ENCODE results near the gene PSTPIP2. TPM values are rescaled to one million over a fixed set of nuclear protein-coding genes. Genes with fewer than 3 reads are reported as not detected.

Gene PSTPIP2
- total and polyA plus RNA-seq, 2 experiments from 2014 or later: 1.4 to 2.6 TPM

- H3K4me1 ChIP-seq (ENCODE audit: insufficient read depth): peaks cover 10% of the 10 kb centered on the region
- peaks cover 20% of the 10 kb centered on the region for H3K36me3 ChIP-seq (ENCODE audit: insufficient read depth)
- no peaks in the 10 kb centered on the region for H3K27me3 ChIP-seq (ENCODE audit: insufficient read depth)
- peaks cover 51% of the 10 kb centered on the region for H3K79me2 ChIP-seq (replicated peaks; ENCODE audit: insufficient read depth)
- peak within 1 kb of the TSS; percentile 85 for H3K4me2 ChIP-seq
- peaks cover 34% of the 10 kb centered on the region for H3K36me3 Mint-ChIP-seq (ENCODE audit: low read depth)
- H3K27ac ChIP-seq (ENCODE audit: low read depth): peak within 1 kb of the TSS; percentile 68
- peak within 1 kb of the TSS; percentile 99 for H3K4me3 Mint-ChIP-seq
- peaks cover 16% of the 10 kb centered on the region; the same call in 2 of the 3 replicates for H3K4me1 Mint-ChIP-seq
- H2AFZ ChIP-seq: peak within 1 kb of the TSS; percentile 33; the same call in 1 of the 2 replicates
- 0 out of 2 replicates have a peak, but pooled peaks cover 4% of the 10 kb centered on the region for H3F3A ChIP-seq (replicated peaks; ENCODE audit: low read depth)
- DNase-seq (ENCODE audit: low spot score) (peak; percentile 90), ATAC-seq (peak; percentile 87)
- H3K4me3 ChIP-seq: peak within 1 kb of the TSS; percentile 100
- no peaks in the 10 kb centered on the region; the same call in 2 of the 3 replicates for H3K9me3 Mint-ChIP-seq
- H3K9me2 ChIP-seq (ENCODE audit: insufficient read depth): no peaks in the 10 kb centered on the region
- TF ChIP-seq EZH2phosphoT487 (IDR thresholded peaks at IDR 0.05; ENCODE audit: unreplicated experiment) (no peak), STAT1 (IDR thresholded peaks at IDR 0.05; ENCODE audit: unreplicated experiment) (no peak), EZH2 (IDR thresholded peaks at IDR 0.05; ENCODE audit: low read depth, unreplicated experiment) (no peak), CREB1 (CRISPR knock-in tag; IDR thresholded peaks at IDR 0.05; ENCODE audit: low read depth) (no peak), POLR2AphosphoS5 (IDR thresholded peaks at IDR 0.05; ENCODE audit: low read depth) (peak; percentile 92), ZNF114 (CRISPR knock-in tag; IDR thresholded peaks at IDR 0.05) (no peak), JUNB (IDR thresholded peaks at IDR 0.05; ENCODE audit: unreplicated experiment) (no peak), ETS1 (IDR thresholded peaks at IDR 0.05) (no peak), ZNF462 (CRISPR knock-in tag; IDR thresholded peaks at IDR 0.05) (no peak), REST (IDR thresholded peaks at IDR 0.05; ENCODE audit: unreplicated experiment) (peak; percentile 28), ZNF331 (CRISPR knock-in tag; IDR thresholded peaks at IDR 0.05; ENCODE audit: low read depth) (no peak), CTCF (conservative IDR thresholded peaks at IDR 0.05; ENCODE audit: low read depth in 2 of 2) (no peak), NANOG (IDR thresholded peaks at IDR 0.05; ENCODE audit: borderline replicate concordance) (no peak)
- peaks cover 37% of the 10 kb centered on the region; the same call in 1 of the 2 replicates for H4K20me1 ChIP-seq (replicated peaks; ENCODE audit: insufficient read depth)
- H3K27me3 Mint-ChIP-seq (ENCODE audit: insufficient read depth, low read depth, poor library complexity): peaks cover 9% of the 10 kb centered on the region
- peak within 1 kb of the TSS; percentile 99 for H3K27ac Mint-ChIP-seq
These were observed 25.9 kb upstream of the PSTPIP2 start, which contains the start of gene ATP5F1A for GRCh38 chr18:46097801-46098615. Gene ATP5F1A, minus strand, starts transcription at chr18:46098296. Its CDS starts 65 bp downstream, at chr18:46098231.
